Endodermal cell (in vitro differentiated cells): Measurements from ENCODE around the gene TMEM250. TPM values are rescaled to one million over a fixed set of nuclear protein-coding genes. Genes with fewer than 3 reads are reported as not detected.

Source experiments
- DNase-seq: peaks from one replicate; pipeline ENCODE4 v3.0.0-alpha.2; 2017
- H3K27ac ChIP-seq: 2 replicates; pipeline ENCODE4 v1.5.1; 2013; ENCODE audit warnings: mild to moderate bottlenecking, low read depth, low read length, moderate library complexity
- H3K27me3 ChIP-seq: 2 replicates; pipeline ENCODE4 v1.6.1; 2013; ENCODE audit warnings: mild to moderate bottlenecking, low read length, moderate library complexity; ENCODE audit not compliant: insufficient read depth, control insufficient read depth, poor library complexity, severe bottlenecking
- H3K36me3 ChIP-seq: 2 replicates; pipeline ENCODE4 v1.7.0; 2013; ENCODE audit warnings: mild to moderate bottlenecking, low read length, moderate library complexity; ENCODE audit not compliant: control insufficient read depth, insufficient read depth
- H3K4me1 ChIP-seq: one replicate; pipeline ENCODE4 v1.7.0; 2013; ENCODE audit warnings: low read length; ENCODE audit not compliant: control insufficient read depth, insufficient read depth
- H3K4me3 ChIP-seq: 2 replicates; pipeline ENCODE4 v1.5.1; 2013; ENCODE audit warnings: mild to moderate bottlenecking, low read length, moderate library complexity
- H3K9ac ChIP-seq: 2 replicates; pipeline ENCODE4 v1.6.1; 2013; ENCODE audit warnings: mild to moderate bottlenecking, low read length, moderate library complexity; ENCODE audit not compliant: poor library complexity, severe bottlenecking; ENCODE audit errors: extremely low read depth
- H3K9me3 ChIP-seq: 2 replicates; pipeline ENCODE4 v1.6.1; 2013; ENCODE audit warnings: mild to moderate bottlenecking, low read length, moderate library complexity; ENCODE audit not compliant: control insufficient read depth
- H3K27ac Mint-ChIP-seq: 2 replicates; pipeline ENCODE4 v1.8.0; 2020; ENCODE audit warnings: mixed read lengths
- H3K27me3 Mint-ChIP-seq: 2 replicates; pipeline ENCODE4 v1.8.0; 2021; ENCODE audit warnings: mild to moderate bottlenecking, mixed read lengths; ENCODE audit not compliant: insufficient read depth
- H3K36me3 Mint-ChIP-seq: 2 replicates; pipeline ENCODE4 v1.8.0; 2020; ENCODE audit warnings: low read depth, mixed read lengths
- H3K4me1 Mint-ChIP-seq: 2 replicates; pipeline ENCODE4 v1.8.0; 2020; ENCODE audit warnings: mixed read lengths
- H3K4me3 Mint-ChIP-seq: 2 replicates; pipeline ENCODE4 v1.8.0; 2020; ENCODE audit warnings: mild to moderate bottlenecking, moderate library complexity, mixed read lengths
- H3K9me3 Mint-ChIP-seq: 2 replicates; pipeline ENCODE4 v1.8.0; 2020; ENCODE audit warnings: mild to moderate bottlenecking, mixed read lengths
- WGBS, 2 experiments: methylation state at CpG; one replicate each; pipeline versions ENCODE4 v1.1.5 to v1.1.7; 2013; ENCODE audit warnings: missing lambda C conversion rate in 2 of 2, mixed read lengths in 1 of 2; ENCODE audit not compliant: insufficient coverage in 1 of 2, insufficient read length in 1 of 2; 5-methylcytosine and 5-hydroxymethylcytosine counted together
- total RNA-seq, 2 donors: library from RNA; stranded (reverse); fragmentation: NEBNext Ultra II Directional in 1 of 2; extraction: Animal tissue kit (Norgen Biotek cat#: 25700) in 1 of 2; gene quantifications; 2 replicates in 1 of 2; 3 replicates in 1 of 2; pipeline ENCODE4 v1.2.1, GENCODE V29; 2021
- TF ChIP-seq, protein P1 (sequence below): fragments of 200-600 bp; sonication (generic); conservative IDR thresholded peaks from 2 replicates; pipeline ENCODE4 v1.5.0; 2021; ENCODE audit warnings: antibody characterized with exemption, mild to moderate bottlenecking

Gene TMEM250
- total RNA-seq, 2 donors from 2014 or later = 56.4 to 58.4 TPM

DNA sequence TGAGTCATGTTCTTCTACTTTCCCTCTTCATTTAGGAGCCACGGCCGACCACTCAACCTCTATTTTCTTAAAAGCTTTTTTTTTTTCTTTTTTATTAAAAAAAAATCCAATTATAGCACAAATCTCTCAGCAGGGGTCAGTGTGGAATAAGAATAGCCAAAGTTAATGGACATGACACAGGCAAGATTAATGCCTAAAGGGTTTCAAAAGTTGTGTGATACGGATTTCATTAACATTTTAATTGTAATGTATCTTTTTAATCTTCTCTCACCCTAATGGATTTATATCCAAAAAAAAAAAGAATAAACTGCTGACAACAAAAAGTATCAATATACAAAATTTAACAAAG, 29.0 kb downstream of the TMEM250 start:
- H3K27me3 Mint-ChIP-seq = no peaks in the 10 kb centered on the region
- Histone ChIP-seq H3K27me3 (no peaks in the 10 kb centered on the region), H3K36me3 (peaks cover 4% of the 10 kb centered on the region), H3K27ac (no peak overlapping the region), H3K4me3 (no peak overlapping the region), H3K4me1 (peaks cover 10% of the 10 kb centered on the region), H3K9me3 (no peaks in the 10 kb centered on the region), H3K9ac (no peak overlapping the region)
- H3K27ac Mint-ChIP-seq = no peak overlapping the region
- TF ChIP-seq, protein P1, sequence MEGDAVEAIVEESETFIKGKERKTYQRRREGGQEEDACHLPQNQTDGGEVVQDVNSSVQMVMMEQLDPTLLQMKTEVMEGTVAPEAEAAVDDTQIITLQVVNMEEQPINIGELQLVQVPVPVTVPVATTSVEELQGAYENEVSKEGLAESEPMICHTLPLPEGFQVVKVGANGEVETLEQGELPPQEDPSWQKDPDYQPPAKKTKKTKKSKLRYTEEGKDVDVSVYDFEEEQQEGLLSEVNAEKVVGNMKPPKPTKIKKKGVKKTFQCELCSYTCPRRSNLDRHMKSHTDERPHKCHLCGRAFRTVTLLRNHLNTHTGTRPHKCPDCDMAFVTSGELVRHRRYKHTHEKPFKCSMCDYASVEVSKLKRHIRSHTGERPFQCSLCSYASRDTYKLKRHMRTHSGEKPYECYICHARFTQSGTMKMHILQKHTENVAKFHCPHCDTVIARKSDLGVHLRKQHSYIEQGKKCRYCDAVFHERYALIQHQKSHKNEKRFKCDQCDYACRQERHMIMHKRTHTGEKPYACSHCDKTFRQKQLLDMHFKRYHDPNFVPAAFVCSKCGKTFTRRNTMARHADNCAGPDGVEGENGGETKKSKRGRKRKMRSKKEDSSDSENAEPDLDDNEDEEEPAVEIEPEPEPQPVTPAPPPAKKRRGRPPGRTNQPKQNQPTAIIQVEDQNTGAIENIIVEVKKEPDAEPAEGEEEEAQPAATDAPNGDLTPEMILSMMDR = no peak
- WGBS, 2 experiments = 89% methylated on average over 2 of the region's 3 CpGs; no CpG with 5 or more reads in 1 of the 2 experiments
- H3K4me1 Mint-ChIP-seq = peaks cover 11% of the 10 kb centered on the region
- DNase-seq = no peak
- no peaks in the 10 kb centered on the region for H3K36me3 Mint-ChIP-seq
- no peak overlapping the region for H3K4me3 Mint-ChIP-seq
- no peaks in the 10 kb centered on the region for H3K9me3 Mint-ChIP-seq

DNA sequence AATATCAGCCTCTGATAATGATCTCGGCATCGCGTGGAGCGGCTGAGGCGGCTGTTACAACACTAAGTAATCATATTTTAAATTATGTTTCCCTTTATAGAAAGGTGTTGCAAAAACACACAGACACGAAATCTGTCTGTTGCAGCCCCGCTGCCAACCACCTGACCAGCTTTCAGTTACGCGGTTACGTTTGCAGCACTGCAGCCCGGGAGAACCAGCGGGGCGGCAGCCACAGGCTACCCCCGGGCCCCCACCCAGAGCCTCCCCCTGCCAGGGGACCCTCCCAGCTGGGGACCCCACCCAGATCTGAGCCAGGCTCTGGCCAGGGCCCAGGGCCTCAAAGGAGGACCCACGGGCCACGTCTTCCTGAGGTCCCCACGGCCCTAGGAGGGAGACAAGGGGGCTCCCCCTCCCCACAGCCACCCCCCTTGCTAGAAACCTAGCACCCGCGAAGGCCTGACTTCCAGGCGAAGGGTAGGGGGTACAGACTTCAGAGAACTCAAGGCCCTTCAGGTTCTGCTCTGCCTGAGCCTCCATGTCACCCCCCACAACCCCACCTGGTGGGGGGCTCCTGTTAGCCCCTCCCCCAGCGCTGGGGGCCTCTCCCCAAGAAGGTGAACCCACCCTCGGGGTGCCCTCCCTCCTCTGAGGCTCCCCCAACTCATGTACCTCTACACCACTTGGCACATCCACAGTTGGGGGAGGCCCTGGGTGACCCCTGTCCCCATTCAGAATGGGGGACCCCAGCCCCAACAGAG, 29.6 kb downstream of the TMEM250 start:
- H3K9ac ChIP-seq = no peak overlapping the region
- Mint-ChIP-seq H3K4me1 (peaks cover 11% of the 10 kb centered on the region), H3K27ac (no peak overlapping the region), H3K9me3 (no peaks in the 10 kb centered on the region), H3K36me3 (no peaks in the 10 kb centered on the region), H3K27me3 (no peaks in the 10 kb centered on the region), H3K4me3 (no peak overlapping the region)
- WGBS, 2 experiments = 85 to 97% methylated on average over 7 to 22 of the region's 22 CpGs
- peaks cover 4% of the 10 kb centered on the region for H3K36me3 ChIP-seq
- H3K4me1 ChIP-seq = peaks cover 10% of the 10 kb centered on the region
- DNase-seq = no peak
- H3K9me3 ChIP-seq = no peaks in the 10 kb centered on the region
- TF ChIP-seq, protein P1 = no peak
- H3K4me3 ChIP-seq = no peak overlapping the region
- no peak overlapping the region for H3K27ac ChIP-seq
- no peaks in the 10 kb centered on the region for H3K27me3 ChIP-seq

DNA sequence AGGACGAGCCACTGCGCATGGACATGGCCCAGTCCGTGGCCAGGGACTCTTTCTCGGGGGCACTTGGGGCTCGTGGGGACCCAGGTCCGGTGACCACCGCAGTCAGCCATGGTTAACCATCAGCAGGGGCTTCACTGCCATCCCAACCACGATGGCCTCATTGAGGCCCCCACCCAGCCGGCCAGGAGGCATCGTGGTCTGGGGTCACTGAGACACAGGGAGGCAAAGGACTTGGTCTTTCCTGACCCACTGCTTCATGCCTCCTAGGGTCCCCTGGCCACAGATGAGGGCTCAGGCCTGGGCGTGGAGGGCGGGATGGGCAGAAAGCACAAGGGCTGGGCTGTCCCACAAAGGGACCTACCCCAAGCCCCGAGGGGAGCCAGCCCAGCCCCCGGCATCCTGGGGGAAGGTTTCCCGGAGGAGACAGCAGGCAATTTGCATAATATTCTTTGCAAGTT, 30.2 kb downstream of the TMEM250 start:
- TF ChIP-seq, protein P1 = no peak
- H3K27me3 Mint-ChIP-seq = no peaks in the 10 kb centered on the region
- no peaks in the 10 kb centered on the region for H3K36me3 Mint-ChIP-seq
- Histone ChIP-seq H3K9ac (no peak overlapping the region), H3K9me3 (no peaks in the 10 kb centered on the region), H3K4me3 (no peak overlapping the region), H3K27me3 (no peaks in the 10 kb centered on the region), H3K27ac (no peak overlapping the region), H3K4me1 (peaks cover 9% of the 10 kb centered on the region), H3K36me3 (peaks cover 4% of the 10 kb centered on the region)
- 90 to 93% methylated on average over 7 to 15 of the region's 15 CpGs for WGBS, 2 experiments
- no peaks in the 10 kb centered on the region for H3K9me3 Mint-ChIP-seq
- no peak for DNase-seq
- H3K4me3 Mint-ChIP-seq = no peak overlapping the region
- peaks cover 10% of the 10 kb centered on the region for H3K4me1 Mint-ChIP-seq
- H3K27ac Mint-ChIP-seq = no peak overlapping the region
